ENCODE results near the gene ZBTB8OS.
"Not testable (repeated sequence)": the region's sequence is repeated elsewhere in the genome, so short reads cannot be mapped to it uniquely, and the experiment has no call there.

Gene ZBTB8OS

GRCh38 chr1:32635508-32636277 lies 14.7 kb downstream of the ZBTB8OS start:
- H3K9me3 Mint-ChIP-seq = no peaks in the 10 kb centered on the region
- no peak overlapping the region for H3K4me3 Mint-ChIP-seq
- no peak for ATAC-seq (ENCODE audit: low read depth)
- H3K27ac Mint-ChIP-seq = peak overlapping the region; percentile 62
- peaks cover 16% of the 10 kb centered on the region for H3K36me3 Mint-ChIP-seq
- H3K27me3 Mint-ChIP-seq = no peaks in the 10 kb centered on the region
- no peak for DNase-seq (ENCODE audit: low spot score in 2 of 2)
- peaks cover 3% of the 10 kb centered on the region for H3K4me1 Mint-ChIP-seq

DNA sequence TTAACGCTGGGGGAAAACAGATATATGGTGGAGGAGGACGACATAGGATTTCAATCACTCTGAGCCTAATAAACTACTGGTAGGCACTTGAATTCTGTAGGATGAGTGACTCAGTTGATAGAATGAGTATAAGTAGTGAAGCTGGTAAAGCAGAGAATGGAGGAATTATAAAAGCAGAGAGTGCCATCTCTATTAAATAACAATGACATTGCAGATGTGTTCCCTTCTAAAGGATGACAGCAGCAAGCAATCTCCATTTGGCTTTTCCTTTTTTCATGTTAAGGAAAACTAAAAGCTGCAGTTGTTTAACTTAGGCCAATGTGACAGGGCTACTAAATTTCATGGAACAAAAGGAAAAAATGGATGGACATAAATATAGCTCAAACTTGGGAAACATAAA lies 17.5 kb downstream of the ZBTB8OS start:
- H3K4me3 Mint-ChIP-seq = no peak overlapping the region
- DNase-seq (ENCODE audit: low spot score in 2 of 2) (no peak), ATAC-seq (ENCODE audit: low read depth) (no peak)
- H3K9me3 Mint-ChIP-seq = no peaks in the 10 kb centered on the region
- H3K4me1 Mint-ChIP-seq = peaks cover 3% of the 10 kb centered on the region
- no peak overlapping the region for H3K27ac Mint-ChIP-seq
- peaks cover 16% of the 10 kb centered on the region for H3K36me3 Mint-ChIP-seq
- H3K27me3 Mint-ChIP-seq = no peaks in the 10 kb centered on the region

DNA sequence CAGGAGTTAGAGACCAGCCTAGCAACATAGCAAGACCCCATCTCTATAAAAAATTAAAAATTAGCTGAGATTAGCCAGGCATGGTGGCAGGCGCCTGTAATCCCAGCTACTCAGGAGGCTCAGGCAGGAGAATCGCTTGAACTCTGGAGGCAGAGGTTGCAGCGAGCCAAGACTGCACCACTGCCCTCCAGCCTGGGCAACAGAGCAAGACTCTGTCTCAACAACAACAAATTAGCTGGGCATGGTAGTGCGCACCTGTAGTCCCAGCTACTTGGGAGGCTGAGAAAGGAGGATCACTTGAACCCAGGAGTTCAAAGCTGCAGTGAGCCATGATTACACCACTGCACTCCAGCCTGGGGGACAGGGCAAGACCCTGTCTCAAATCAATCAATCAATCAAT lies 20.2 kb downstream of the ZBTB8OS start:
- not testable (repeated sequence) for H3K4me1 Mint-ChIP-seq; ATAC-seq (ENCODE audit: low read depth); H3K27me3 Mint-ChIP-seq; H3K27ac Mint-ChIP-seq; DNase-seq (ENCODE audit: low spot score in 2 of 2); H3K4me3 Mint-ChIP-seq; H3K9me3 Mint-ChIP-seq
- H3K36me3 Mint-ChIP-seq = peaks cover 11% of the 10 kb centered on the region

GRCh38 chr1:32627596-32628162 lies 22.7 kb downstream of the ZBTB8OS start:
- Mint-ChIP-seq H3K27ac (peak overlapping the region; percentile 25), H3K4me1 (peaks cover 17% of the 10 kb centered on the region), H3K27me3 (no peaks in the 10 kb centered on the region), H3K4me3 (peak overlapping the region; percentile 27), H3K9me3 (peaks cover 1% of the 10 kb centered on the region), H3K36me3 (peaks cover 15% of the 10 kb centered on the region)
- peak; percentile 88 for ATAC-seq (ENCODE audit: low read depth)
- peak in 1 of 2 donors; percentile 7 for DNase-seq (ENCODE audit: low spot score in 2 of 2)

- peaks cover 4% of the 10 kb centered on the region for H3K9me3 Mint-ChIP-seq
- H3K4me1 Mint-ChIP-seq = peaks cover 17% of the 10 kb centered on the region
- H3K27me3 Mint-ChIP-seq = no peaks in the 10 kb centered on the region
- no peak for ATAC-seq (ENCODE audit: low read depth)
- H3K27ac Mint-ChIP-seq = no peak overlapping the region
- H3K4me3 Mint-ChIP-seq = no peak overlapping the region
- peaks cover 20% of the 10 kb centered on the region for H3K36me3 Mint-ChIP-seq
- no peak for DNase-seq (ENCODE audit: low spot score in 2 of 2)
These were observed 24.2 kb downstream of the ZBTB8OS start for GRCh38 chr1:32626176-32626575.

- DNase-seq (ENCODE audit: low spot score in 2 of 2) = no peak
- H3K27ac Mint-ChIP-seq = peak overlapping the region; percentile 79
- peaks cover 17% of the 10 kb centered on the region for H3K4me1 Mint-ChIP-seq
- ATAC-seq (ENCODE audit: low read depth) = peak; percentile 60
- H3K4me3 Mint-ChIP-seq = no peak overlapping the region
- no peaks in the 10 kb centered on the region for H3K27me3 Mint-ChIP-seq
- H3K9me3 Mint-ChIP-seq = peaks cover 4% of the 10 kb centered on the region
- H3K36me3 Mint-ChIP-seq = peaks cover 22% of the 10 kb centered on the region
These were observed 26.6 kb downstream of the ZBTB8OS start for GRCh38 chr1:32623775-32624174.

DNA sequence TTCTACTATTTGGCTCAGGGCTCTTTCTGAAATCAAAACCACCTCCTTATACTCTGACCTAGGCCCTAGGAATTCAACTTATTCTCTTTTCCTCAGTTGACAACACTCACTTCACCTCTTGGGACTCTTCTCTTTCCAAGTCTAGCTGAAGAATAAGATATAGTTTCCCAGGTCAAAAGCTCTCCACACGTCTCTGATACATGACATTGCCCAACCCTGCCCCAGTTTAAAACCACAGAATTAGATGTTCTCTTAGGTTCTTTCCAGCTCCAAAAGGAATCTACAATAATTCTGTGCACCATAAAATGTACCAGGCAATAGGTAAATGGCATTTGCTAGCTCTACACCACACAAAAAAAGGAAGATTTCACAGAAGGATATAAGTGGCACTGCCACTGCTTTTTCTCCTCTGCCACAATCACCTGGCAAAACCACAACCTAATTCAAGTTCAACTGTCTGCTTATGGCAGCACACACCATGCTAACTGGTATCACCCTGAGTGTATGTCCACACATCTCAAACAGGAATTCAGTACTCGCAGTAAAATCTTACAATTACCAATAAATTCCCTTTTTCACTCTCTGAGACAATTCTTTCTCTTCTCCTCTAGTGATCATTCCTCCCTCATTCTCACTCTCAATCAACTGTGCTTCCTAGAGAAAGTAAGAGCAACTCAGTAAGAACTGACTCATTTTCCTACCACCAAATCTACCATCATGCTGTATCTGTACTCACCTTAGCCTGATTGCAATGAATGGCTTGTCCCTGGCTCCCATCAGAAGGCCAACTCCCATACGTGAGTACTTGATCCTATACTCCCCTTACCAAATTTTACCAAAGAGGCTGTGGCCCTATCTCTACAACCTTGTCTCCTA lies 27.3 kb downstream of the ZBTB8OS start:
- Mint-ChIP-seq H3K4me3 (no peak overlapping the region), H3K27ac (peak overlapping the region; percentile 79), H3K36me3 (peaks cover 22% of the 10 kb centered on the region), H3K27me3 (no peaks in the 10 kb centered on the region), H3K4me1 (peaks cover 17% of the 10 kb centered on the region), H3K9me3 (peaks cover 4% of the 10 kb centered on the region)
- ATAC-seq (ENCODE audit: low read depth) (no peak), DNase-seq (ENCODE audit: low spot score in 2 of 2) (no peak)

- DNase-seq (ENCODE audit: low spot score in 2 of 2) (no peak), ATAC-seq (ENCODE audit: low read depth) (no peak)
- Mint-ChIP-seq H3K36me3 (peaks cover 24% of the 10 kb centered on the region), H3K4me1 (peaks cover 14% of the 10 kb centered on the region), H3K4me3 (no peak overlapping the region), H3K27ac (no peak overlapping the region), H3K9me3 (peaks cover 4% of the 10 kb centered on the region), H3K27me3 (no peaks in the 10 kb centered on the region)
These were observed 28.1 kb downstream of the ZBTB8OS start for GRCh38 chr1:32622205-32622604.

- Mint-ChIP-seq H3K36me3 (peaks cover 24% of the 10 kb centered on the region), H3K27me3 (no peaks in the 10 kb centered on the region), H3K4me1 (peaks cover 14% of the 10 kb centered on the region), H3K27ac (no peak overlapping the region), H3K4me3 (no peak overlapping the region), H3K9me3 (peaks cover 4% of the 10 kb centered on the region)
- no peak for DNase-seq (ENCODE audit: low spot score in 2 of 2)
- no peak for ATAC-seq (ENCODE audit: low read depth)
These were observed 30.5 kb downstream of the ZBTB8OS start for GRCh38 chr1:32619701-32620485.

DNA sequence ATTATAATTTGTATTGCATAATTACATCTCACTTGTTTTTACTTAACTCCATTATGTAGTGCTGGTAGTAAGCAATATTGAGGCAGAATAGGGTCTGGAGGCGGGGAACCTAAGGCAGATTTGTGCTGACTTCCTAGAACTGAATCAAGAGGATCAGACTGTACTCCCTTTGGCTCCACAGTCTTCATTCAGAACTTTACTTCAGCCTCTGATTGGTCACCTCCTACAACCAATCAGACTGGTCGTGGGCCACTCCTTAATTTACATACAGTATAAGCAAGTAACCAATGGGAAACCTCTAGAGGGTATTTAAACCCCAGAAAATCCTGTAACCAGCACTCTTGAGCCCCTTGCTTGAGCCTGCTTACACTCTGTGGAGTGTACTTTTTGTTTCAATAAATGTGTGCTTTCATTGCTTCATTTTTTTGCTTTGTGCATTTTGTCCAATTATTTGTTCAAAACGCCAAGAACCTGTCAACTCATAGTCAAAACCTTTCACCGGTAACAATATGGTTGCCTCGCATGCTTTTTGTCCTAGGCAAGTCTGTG lies 31.6 kb downstream of the ZBTB8OS start:
- DNase-seq (ENCODE audit: low spot score in 2 of 2) = no peak
- H3K4me3 Mint-ChIP-seq = no peak overlapping the region
- no peak for ATAC-seq (ENCODE audit: low read depth)
- peaks cover 4% of the 10 kb centered on the region for H3K9me3 Mint-ChIP-seq
- no peak overlapping the region for H3K27ac Mint-ChIP-seq
- H3K27me3 Mint-ChIP-seq = no peaks in the 10 kb centered on the region
- H3K36me3 Mint-ChIP-seq = peaks cover 19% of the 10 kb centered on the region
- peaks cover 10% of the 10 kb centered on the region for H3K4me1 Mint-ChIP-seq

GRCh38 chr1:32613472-32613871 lies 36.9 kb downstream of the ZBTB8OS start:
- no peak overlapping the region for H3K27ac Mint-ChIP-seq
- H3K9me3 Mint-ChIP-seq = no peaks in the 10 kb centered on the region
- H3K36me3 Mint-ChIP-seq = peaks cover 2% of the 10 kb centered on the region
- peaks cover 2% of the 10 kb centered on the region for H3K27me3 Mint-ChIP-seq
- peaks cover 3% of the 10 kb centered on the region for H3K4me1 Mint-ChIP-seq
- no peak for DNase-seq (ENCODE audit: low spot score in 2 of 2)
- H3K4me3 Mint-ChIP-seq = no peak overlapping the region
- ATAC-seq (ENCODE audit: low read depth) = no peak

DNA sequence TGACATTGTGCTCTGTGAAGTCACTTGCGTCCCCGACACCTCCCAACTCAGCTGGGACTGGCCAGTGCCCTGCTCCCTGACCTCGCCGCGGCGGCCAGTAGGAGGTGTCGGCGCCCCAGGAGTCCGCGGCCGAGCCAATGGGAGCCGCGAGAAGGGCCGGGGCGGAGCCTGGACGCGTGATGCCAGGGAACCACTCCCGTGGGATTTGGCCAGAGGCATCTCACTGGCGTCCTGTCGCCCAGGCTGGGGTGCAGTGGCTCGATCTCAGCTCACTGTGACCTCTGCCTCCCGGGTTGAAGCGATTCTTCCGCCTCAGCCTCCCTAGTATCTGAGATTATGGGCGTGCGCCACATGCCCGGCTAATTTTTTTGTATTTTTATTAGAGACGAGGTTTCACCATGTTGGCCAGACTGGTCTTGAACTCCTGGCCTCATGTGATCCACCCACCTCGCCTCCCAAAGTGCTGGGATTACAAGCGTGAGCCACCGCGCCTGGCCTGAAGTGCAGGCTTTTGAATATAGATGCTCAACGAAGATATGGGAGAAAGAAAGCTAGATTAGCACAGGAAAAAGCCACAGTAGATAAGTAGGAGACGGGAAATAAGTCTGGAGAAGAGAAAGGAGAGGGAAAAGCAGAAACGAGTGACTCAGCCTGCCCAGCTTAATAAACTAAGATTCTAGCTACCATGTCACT lies 38.0 kb downstream of the ZBTB8OS start:
- H3K4me3 Mint-ChIP-seq = peak overlapping the region; percentile 71
- H3K9me3 Mint-ChIP-seq = no peaks in the 10 kb centered on the region
- peaks cover 2% of the 10 kb centered on the region for H3K27me3 Mint-ChIP-seq
- no peaks in the 10 kb centered on the region for H3K36me3 Mint-ChIP-seq
- H3K4me1 Mint-ChIP-seq = peaks cover 3% of the 10 kb centered on the region
- DNase-seq (ENCODE audit: low spot score in 2 of 2) (peak; percentile 5 to 26), ATAC-seq (ENCODE audit: low read depth) (peak; percentile 87)
- H3K27ac Mint-ChIP-seq = no peak overlapping the region

GRCh38 chr1:32611859-32612188 lies 38.5 kb downstream of the ZBTB8OS start:
- Mint-ChIP-seq H3K4me1 (peaks cover 3% of the 10 kb centered on the region), H3K27me3 (peaks cover 2% of the 10 kb centered on the region), H3K9me3 (no peaks in the 10 kb centered on the region), H3K36me3 (no peaks in the 10 kb centered on the region), H3K27ac (no peak overlapping the region), H3K4me3 (peak overlapping the region; percentile 71)
- ATAC-seq (ENCODE audit: low read depth) (no peak), DNase-seq (ENCODE audit: low spot score in 2 of 2) (no peak)

Data from memory B cell (primary cell).